ENCODE results near the gene POLE. TPM values are rescaled to one million over a fixed set of nuclear protein-coding genes. Genes with fewer than 3 reads are reported as not detected.

Gene POLE
- total and polyA plus RNA-seq, 10 of the 15 experiments (the other 5 are each of a cell fraction or from before 2014, with no cell fraction given), result 2.3 to 103 (median 37.1) TPM

GRCh38 chr12:132582058-132582420 lies 105.1 kb downstream of the POLE start:
- H3K27me3 ChIP-seq (replicated peaks in 1 of 2; ENCODE audit: control insufficient read depth in 2 of 2, insufficient read depth in 2 of 2, low read length in 1 of 2), result no peaks in the 10 kb centered on the region
- no peak overlapping the region for H3K4me2 ChIP-seq (ENCODE audit: control insufficient read depth, insufficient read depth)
- intact Hi-C loops (cut with micrococcal nuclease; ENCODE audit: unreplicated experiment), result no loop called here
- FAIRE-seq (no peak), DNase-seq (ENCODE audit: low read depth, low spot score) (no peak), ATAC-seq (no peak)
- BruUV-seq (replicated peaks), result no TSS peak
- H3K79me2 ChIP-seq (ENCODE audit: control insufficient read depth, insufficient read depth, low read length), result no peaks in the 10 kb centered on the region
- H3K9ac ChIP-seq (ENCODE audit: control insufficient read depth, insufficient read depth, low read length), result no peak overlapping the region
- no peaks in the 10 kb centered on the region for H3K4me1 ChIP-seq (ENCODE audit: control insufficient read depth, insufficient read depth, low read length)
- no peaks in the 10 kb centered on the region for H4K20me1 ChIP-seq (ENCODE audit: control insufficient read depth, insufficient read depth)
- ChIA-PET POLR2A (no interaction called here), SMC1A (ENCODE audit: uncharacterized antibody, unreplicated experiment) (no interaction called here), RAD21 (ENCODE audit: unreplicated experiment) (no interaction called here), CTCF (no interaction called here)
- no peak overlapping the region for H2AFZ ChIP-seq (ENCODE audit: control insufficient read depth, low read depth, low read length)
- H3K27ac ChIP-seq (ENCODE audit: control insufficient read depth, insufficient read depth), result no peak overlapping the region
- H3K9me3 ChIP-seq (replicated peaks; ENCODE audit: control insufficient read depth, insufficient read depth, low read length), result no peaks in the 10 kb centered on the region
- peaks cover 0 to 2% of the 10 kb centered on the region in 2 experiments; a peak in 1 of 4 replicates for H3K36me3 ChIP-seq (ENCODE audit: control insufficient read depth in 2 of 2, insufficient read depth in 2 of 2, low read length in 1 of 2)
- in situ Hi-C loops (cut with MboI), result no loop called here
- H3K4me3 ChIP-seq, result no peak overlapping the region
- 92% methylated on average over 15 of the region's 24 CpGs for WGBS (ENCODE audit: insufficient coverage, insufficient replicate concordance, low lambda C conversion rate, missing lambda C conversion rate)
- TF ChIP-seq SMC3 (IDR thresholded peaks at IDR 0.05; ENCODE audit: borderline replicate concordance, low read length) (no peak), MYC (IDR thresholded peaks at IDR 0.05; ENCODE audit: insufficient read depth, insufficient read length, insufficient replicate concordance, low read length, severe bottlenecking) (no peak), ZNF207 (IDR thresholded peaks at IDR 0.05; ENCODE audit: borderline replicate concordance) (no peak), E4F1 (IDR thresholded peaks at IDR 0.05; ENCODE audit: borderline replicate concordance, partially characterized antibody) (no peak), NFXL1 (IDR thresholded peaks at IDR 0.05; ENCODE audit: borderline replicate concordance) (no peak), TCF12 (IDR thresholded peaks at IDR 0.05; ENCODE audit: low read depth, low read length) (no peak), BCLAF1 (IDR thresholded peaks at IDR 0.05) (no peak)
- TF ChIP-seq, protein P1, sequence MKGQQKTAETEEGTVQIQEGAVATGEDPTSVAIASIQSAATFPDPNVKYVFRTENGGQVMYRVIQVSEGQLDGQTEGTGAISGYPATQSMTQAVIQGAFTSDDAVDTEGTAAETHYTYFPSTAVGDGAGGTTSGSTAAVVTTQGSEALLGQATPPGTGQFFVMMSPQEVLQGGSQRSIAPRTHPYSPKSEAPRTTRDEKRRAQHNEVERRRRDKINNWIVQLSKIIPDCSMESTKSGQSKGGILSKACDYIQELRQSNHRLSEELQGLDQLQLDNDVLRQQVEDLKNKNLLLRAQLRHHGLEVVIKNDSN (IDR thresholded peaks at IDR 0.05; ENCODE audit: borderline replicate concordance, extremely low read length, insufficient read depth, low read depth, low read length), result no peak
- TF ChIP-seq, protein P2, sequence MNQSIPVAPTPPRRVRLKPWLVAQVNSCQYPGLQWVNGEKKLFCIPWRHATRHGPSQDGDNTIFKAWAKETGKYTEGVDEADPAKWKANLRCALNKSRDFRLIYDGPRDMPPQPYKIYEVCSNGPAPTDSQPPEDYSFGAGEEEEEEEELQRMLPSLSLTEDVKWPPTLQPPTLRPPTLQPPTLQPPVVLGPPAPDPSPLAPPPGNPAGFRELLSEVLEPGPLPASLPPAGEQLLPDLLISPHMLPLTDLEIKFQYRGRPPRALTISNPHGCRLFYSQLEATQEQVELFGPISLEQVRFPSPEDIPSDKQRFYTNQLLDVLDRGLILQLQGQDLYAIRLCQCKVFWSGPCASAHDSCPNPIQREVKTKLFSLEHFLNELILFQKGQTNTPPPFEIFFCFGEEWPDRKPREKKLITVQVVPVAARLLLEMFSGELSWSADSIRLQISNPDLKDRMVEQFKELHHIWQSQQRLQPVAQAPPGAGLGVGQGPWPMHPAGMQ (IDR thresholded peaks at IDR 0.05; ENCODE audit: borderline replicate concordance), result no peak

Data from GM12878 (cell line).